PC-9 (cell line): ENCODE measurements around the gene RBBP9. TPM values are rescaled to one million over a fixed set of nuclear protein-coding genes. Genes with fewer than 3 reads are reported as not detected.
A peak's percentile ranks its signal among the peaks of the same experiment; 100 is the strongest.

Experiments
- BruUV-seq: library from RNA; stranded (reverse); fragments of 400-500 nt; replicated peaks from 2 replicates; lab custom pipeline; 2021; lab: Mats Ljungman, UMichigan
- CTCF ChIA-PET: fragments of 300-600 bp; sonication (Branson Sonifier 250); formaldehyde crosslinking; loops from one replicate; lab custom pipeline; 2022; ENCODE audit warnings: antibody characterized with exemption; lab: Charles Lee
- POLR2A ChIA-PET: fragments of 300-600 bp; sonication (Branson Sonifier 250); formaldehyde crosslinking; loops from one replicate; lab custom pipeline; 2022; ENCODE audit warnings: antibody characterized with exemption; ENCODE audit not compliant: unreplicated experiment; lab: Charles Lee
- DNase-seq, 2 experiments: peaks; one replicate each; pipeline versions ENCODE4 v3.0.0 to v3.0.0-alpha.2; 2015 to 2022; ENCODE audit warnings: mixed read lengths in 1 of 2
- H2AFZ ChIP-seq: fragments of 200-600 bp; sonication (generic); 2 replicates; pipeline ENCODE4 v1.8.1; 2017; ENCODE audit warnings: antibody characterized with exemption
- H3F3A ChIP-seq: fragments of 200-600 bp; sonication (generic); 2 replicates; pipeline ENCODE4 v1.8.1; 2017; ENCODE audit warnings: antibody characterized with exemption, mild to moderate bottlenecking, low read depth; ENCODE audit not compliant: insufficient read depth
- H3K27ac ChIP-seq: fragments of 200-600 bp; sonication (generic); 2 replicates; pipeline ENCODE4 v1.6.1; 2016; ENCODE audit warnings: mixed run types
- H3K27me3 ChIP-seq: fragments of 200-600 bp; sonication (generic); 2 replicates; pipeline ENCODE4 v1.6.1; 2016; ENCODE audit warnings: low read depth, mixed run types; ENCODE audit not compliant: insufficient read depth
- H3K36me3 ChIP-seq: fragments of 200-600 bp; sonication (generic); 2 replicates; pipeline ENCODE4 v1.6.1; 2016; ENCODE audit warnings: low read depth, mixed run types
- H3K4me1 ChIP-seq: fragments of 200-600 bp; sonication (generic); replicated peaks from 2 replicates; pipeline ENCODE4 v1.6.1; 2016; ENCODE audit warnings: mixed run types; ENCODE audit not compliant: insufficient read depth
- H3K4me2 ChIP-seq: fragments of 200-600 bp; sonication (generic); 2 replicates; pipeline ENCODE4 v1.6.1; 2017; ENCODE audit warnings: mixed run types
- H3K4me3 ChIP-seq: fragments of 200-600 bp; sonication (generic); 2 replicates; pipeline ENCODE4 v1.6.1; 2016; ENCODE audit warnings: mixed run types
- H3K79me2 ChIP-seq: fragments of 200-600 bp; sonication (generic); 2 replicates; pipeline ENCODE4 v1.6.1; 2017; ENCODE audit warnings: low read depth, mixed run types
- H3K9me2 ChIP-seq: fragments of 200-600 bp; sonication (generic); 2 replicates; pipeline ENCODE4 v1.8.1; 2017; ENCODE audit warnings: mild to moderate bottlenecking; ENCODE audit not compliant: insufficient read depth
- H3K9me3 ChIP-seq: fragments of 200-600 bp; sonication (generic); 2 replicates; pipeline ENCODE4 v1.8.1; 2016; ENCODE audit warnings: low read depth; ENCODE audit not compliant: insufficient read depth
- H4K20me1 ChIP-seq: fragments of 200-600 bp; sonication (generic); 2 replicates; pipeline ENCODE4 v1.8.1; 2017; ENCODE audit not compliant: insufficient read depth
- CTCF ChIP-seq: fragments of 200-600 bp; sonication (generic); conservative IDR thresholded peaks from 2 replicates; pipeline ENCODE4 v1.6.1; 2017; ENCODE audit warnings: mixed run types, antibody characterized with exemption, mild to moderate bottlenecking, moderate library complexity
- EZH2 ChIP-seq: fragments of 200-600 bp; sonication (generic); IDR thresholded peaks from 2 replicates; pipeline ENCODE4 v1.8.0; 2017; ENCODE audit warnings: antibody characterized with exemption, low read depth
- intact Hi-C: fragments of 100-400 bp; cut with micrococcal nuclease; formaldehyde crosslinking; loops from one replicate; pipeline ENCODE4 v1.10.0; 2022; ENCODE audit not compliant: unreplicated experiment
- total RNA-seq: library from RNA; stranded (reverse); gene quantifications from 2 replicates; pipeline ENCODE4 v1.2.3, GENCODE V29; 2021

The RBBP9 gene
- total RNA-seq, 1 experiment from 2014 or later, result 29.5 TPM

- TF ChIP-seq EZH2, result no peak
- no peak for TF ChIP-seq CTCF
- intact Hi-C loops, result loop anchor here (2.0 kb wide), 3 partner anchors 30 to 498 kb away; partner anchors contain the start of genes MGME1, RBBP9, SNX5 and ZNF133
- no peak for DNase-seq
- Histone ChIP-seq H3K79me2 (peaks cover 33% of the 10 kb centered on the region), H3K27ac (no peak overlapping the region), H3K4me1 (peaks cover 16% of the 10 kb centered on the region), H4K20me1 (no peaks in the 10 kb centered on the region), H3K27me3 (no peaks in the 10 kb centered on the region), H2AFZ (peak overlapping the region; percentile 94), H3K4me2 (peak overlapping the region; percentile 98), H3F3A (no peaks in the 10 kb centered on the region), H3K4me3 (peak overlapping the region; percentile 97), H3K36me3 (0 out of 2 replicates have a peak, but pooled peaks cover 12% of the 10 kb centered on the region), H3K9me2 (no peaks in the 10 kb centered on the region), H3K9me3 (no peaks in the 10 kb centered on the region)
- BruUV-seq, result no TSS peak
- CTCF ChIA-PET, result no interaction called here
- POLR2A ChIA-PET, result interaction anchor here (1.2 kb wide), 1 partner anchor 41 kb away, joined by 17 read pairs; the partner anchor contains the start of gene SEC23B
These were observed 30.5 kb downstream of the RBBP9 start for GRCh38 chr20:18466574-18466893.

GRCh38 chr20:18465536-18466200, 31.4 kb downstream of the RBBP9 start:
- H3K9me3 ChIP-seq, result no peaks in the 10 kb centered on the region
- no peaks in the 10 kb centered on the region for H3K9me2 ChIP-seq
- H2AFZ ChIP-seq, result peak overlapping the region; percentile 94
- TSS peak; percentile 59 for BruUV-seq
- H3K79me2 ChIP-seq, result peaks cover 33% of the 10 kb centered on the region
- no peaks in the 10 kb centered on the region for H3K27me3 ChIP-seq
- ChIA-PET POLR2A (no interaction called here), CTCF (no interaction called here)
- no peaks in the 10 kb centered on the region for H4K20me1 ChIP-seq
- H3K36me3 ChIP-seq, result 0 out of 2 replicates have a peak, but pooled peaks cover 8% of the 10 kb centered on the region
- H3K4me1 ChIP-seq, result peaks cover 16% of the 10 kb centered on the region
- no peaks in the 10 kb centered on the region for H3F3A ChIP-seq
- TF ChIP-seq EZH2 (no peak), CTCF (no peak)
- intact Hi-C loops, result loop anchor here (2.0 kb wide), 3 partner anchors 31 to 497 kb away; partner anchors contain the start of genes MGME1, RBBP9, SNX5 and ZNF133
- H3K4me2 ChIP-seq, result peak overlapping the region; percentile 98
- no peak overlapping the region for H3K27ac ChIP-seq
- H3K4me3 ChIP-seq, result peak overlapping the region; percentile 97; the same call in 1 of the 2 replicates
- no peak for DNase-seq

GRCh38 chr20:18456600-18456999, 40.4 kb downstream of the RBBP9 start:
- H3K9me3 ChIP-seq, result no peaks in the 10 kb centered on the region
- H3K4me2 ChIP-seq, result no peak overlapping the region
- no peaks in the 10 kb centered on the region for H3K27me3 ChIP-seq
- no peaks in the 10 kb centered on the region for H3K4me1 ChIP-seq
- ChIA-PET POLR2A (no interaction called here), CTCF (no interaction called here)
- H4K20me1 ChIP-seq, result no peaks in the 10 kb centered on the region
- no peak overlapping the region for H2AFZ ChIP-seq
- intact Hi-C loops, result no loop called here
- H3K79me2 ChIP-seq, result no peaks in the 10 kb centered on the region
- H3K9me2 ChIP-seq, result no peaks in the 10 kb centered on the region
- BruUV-seq, result no TSS peak
- H3K27ac ChIP-seq, result no peak overlapping the region
- no peaks in the 10 kb centered on the region for H3F3A ChIP-seq
- no peaks in the 10 kb centered on the region for H3K36me3 ChIP-seq
- no peak overlapping the region for H3K4me3 ChIP-seq
- no peak for DNase-seq
- no peak for TF ChIP-seq CTCF
